ENCODE results near the gene MYOM3. TPM values are rescaled to one million over a fixed set of nuclear protein-coding genes. Genes with fewer than 3 reads are reported as not detected.
A peak's percentile ranks its signal among the peaks of the same experiment; 100 is the strongest.

Gene MYOM3
- 0.05 TPM for polyA plus RNA-seq (2013, experiment 1 of 2)
- polyA plus RNA-seq (2013, experiment 2 of 2) = 0.13 TPM

DNA sequence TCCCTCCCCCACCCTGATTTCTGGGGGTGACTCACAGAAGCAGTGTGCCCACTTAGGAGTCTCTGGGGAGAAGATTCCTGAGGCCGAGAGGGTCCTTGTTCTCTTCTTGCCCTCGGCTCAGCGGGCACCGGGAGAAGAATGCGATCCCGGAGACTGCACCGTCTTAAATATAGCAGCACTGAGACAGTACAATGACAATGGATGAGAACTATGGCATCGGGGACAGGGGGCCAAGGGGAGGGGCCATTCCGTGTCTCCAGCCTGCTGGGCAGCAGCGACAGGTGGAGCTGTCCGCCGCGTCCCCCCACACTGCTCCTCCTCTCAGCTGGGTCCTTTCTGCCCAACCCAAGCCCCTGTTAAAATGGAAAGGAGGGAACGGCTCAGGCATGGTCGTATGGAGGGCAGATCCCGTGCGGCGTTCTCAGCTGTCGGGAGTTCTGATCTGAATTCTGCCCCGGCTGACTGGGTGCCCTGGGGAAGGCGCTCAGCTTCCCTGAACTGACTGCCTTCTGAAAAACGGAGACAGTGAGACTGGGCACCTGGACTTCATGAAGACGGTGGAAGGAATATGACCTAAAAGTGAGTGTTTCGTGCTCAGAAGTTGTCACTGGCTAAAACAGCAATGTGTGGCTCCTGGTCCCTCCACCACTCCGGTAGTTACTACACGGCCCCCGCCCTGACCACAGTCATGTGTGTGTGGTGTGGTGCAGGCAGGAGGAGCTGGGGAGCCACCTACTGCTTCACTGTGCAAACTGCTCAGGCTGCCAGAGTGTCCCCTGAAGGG is at the start of gene MYOM3:
TSS of gene MYOM3 (minus strand) at position 140 of the 784 bp plus-strand sequence. CDS start 3,499 bp downstream, outside the sequence.
- no peak within 1 kb of the TSS for H3K27ac ChIP-seq (ENCODE audit: low read depth, low read length)
- 32% methylated on average over 27 of the region's 27 CpGs for WGBS
- H3K4me3 ChIP-seq (ENCODE audit: low read length) = peak within 1 kb of the TSS; percentile 18
- no peak within 1 kb of the TSS for H3K9ac ChIP-seq (ENCODE audit: low read depth, low read length)
- no peaks in the 10 kb centered on the region for H3K9me3 ChIP-seq (ENCODE audit: insufficient read depth, low read depth, low read length)
- peaks cover 10% of the 10 kb centered on the region for H3K4me1 ChIP-seq (ENCODE audit: insufficient read depth, low read length)
- no peaks in the 10 kb centered on the region for H3K36me3 ChIP-seq (ENCODE audit: insufficient read depth, low read length)
- H3K27me3 ChIP-seq (ENCODE audit: insufficient read depth, low read length) = no peaks in the 10 kb centered on the region; the same call in 1 of the 2 replicates

DNA sequence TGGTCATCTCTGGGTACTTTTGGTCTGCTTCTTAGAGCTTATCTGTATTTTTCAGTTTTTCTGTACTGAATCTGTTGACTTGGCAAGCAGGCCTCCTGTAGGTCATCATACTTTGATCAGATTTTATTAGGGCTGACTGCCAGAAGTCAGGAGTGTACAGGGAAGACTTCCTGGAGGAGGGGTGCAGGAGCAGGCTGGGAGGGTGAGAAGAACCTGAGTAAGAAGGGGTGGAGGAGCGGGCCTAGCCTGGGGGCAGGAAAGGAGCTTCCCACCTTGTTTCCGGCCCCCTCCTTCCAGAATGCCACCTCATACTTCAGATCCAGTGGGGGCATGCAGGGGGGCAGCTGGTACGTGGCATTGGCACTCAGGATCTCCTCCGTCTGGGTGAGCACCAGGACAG is 49.3 kb upstream of the MYOM3 start:
- H3K36me3 ChIP-seq (ENCODE audit: insufficient read depth, low read length) = peaks cover 22% of the 10 kb centered on the region
- H3K27me3 ChIP-seq (ENCODE audit: insufficient read depth, low read length) = no peaks in the 10 kb centered on the region
- no peaks in the 10 kb centered on the region for H3K9me3 ChIP-seq (ENCODE audit: insufficient read depth, low read depth, low read length)
- H3K9ac ChIP-seq (ENCODE audit: low read depth, low read length) = no peak overlapping the region
- no peak overlapping the region for H3K27ac ChIP-seq (ENCODE audit: low read depth, low read length)
- 95% methylated on average over 4 of the region's 4 CpGs for WGBS
- H3K4me3 ChIP-seq (ENCODE audit: low read length) = no peak overlapping the region
- no peaks in the 10 kb centered on the region for H3K4me1 ChIP-seq (ENCODE audit: insufficient read depth, low read length)

GRCh38 chr1:24159366-24159765 is 47.4 kb upstream of the MYOM3 start:
- Histone ChIP-seq H3K27me3 (ENCODE audit: insufficient read depth, low read length) (no peaks in the 10 kb centered on the region), H3K4me1 (ENCODE audit: insufficient read depth, low read length) (peaks cover under 1% of the 10 kb centered on the region), H3K36me3 (ENCODE audit: insufficient read depth, low read length) (peaks cover 18% of the 10 kb centered on the region), H3K4me3 (ENCODE audit: low read length) (no peak overlapping the region), H3K27ac (ENCODE audit: low read depth, low read length) (no peak overlapping the region), H3K9me3 (ENCODE audit: insufficient read depth, low read depth, low read length) (no peaks in the 10 kb centered on the region), H3K9ac (ENCODE audit: low read depth, low read length) (no peak overlapping the region)
- 91% methylated on average over 5 of the region's 5 CpGs for WGBS

GRCh38 chr1:24157918-24158481 is 46.1 kb upstream of the MYOM3 start:
- no peak overlapping the region for H3K9ac ChIP-seq (ENCODE audit: low read depth, low read length)
- H3K36me3 ChIP-seq (ENCODE audit: insufficient read depth, low read length) = peaks cover 18% of the 10 kb centered on the region
- no peak overlapping the region for H3K27ac ChIP-seq (ENCODE audit: low read depth, low read length)
- H3K4me3 ChIP-seq (ENCODE audit: low read length) = no peak overlapping the region
- H3K4me1 ChIP-seq (ENCODE audit: insufficient read depth, low read length) = peaks cover 6% of the 10 kb centered on the region
- no peaks in the 10 kb centered on the region for H3K9me3 ChIP-seq (ENCODE audit: insufficient read depth, low read depth, low read length)
- H3K27me3 ChIP-seq (ENCODE audit: insufficient read depth, low read length) = no peaks in the 10 kb centered on the region
- WGBS = 92% methylated on average over 6 of the region's 6 CpGs

DNA sequence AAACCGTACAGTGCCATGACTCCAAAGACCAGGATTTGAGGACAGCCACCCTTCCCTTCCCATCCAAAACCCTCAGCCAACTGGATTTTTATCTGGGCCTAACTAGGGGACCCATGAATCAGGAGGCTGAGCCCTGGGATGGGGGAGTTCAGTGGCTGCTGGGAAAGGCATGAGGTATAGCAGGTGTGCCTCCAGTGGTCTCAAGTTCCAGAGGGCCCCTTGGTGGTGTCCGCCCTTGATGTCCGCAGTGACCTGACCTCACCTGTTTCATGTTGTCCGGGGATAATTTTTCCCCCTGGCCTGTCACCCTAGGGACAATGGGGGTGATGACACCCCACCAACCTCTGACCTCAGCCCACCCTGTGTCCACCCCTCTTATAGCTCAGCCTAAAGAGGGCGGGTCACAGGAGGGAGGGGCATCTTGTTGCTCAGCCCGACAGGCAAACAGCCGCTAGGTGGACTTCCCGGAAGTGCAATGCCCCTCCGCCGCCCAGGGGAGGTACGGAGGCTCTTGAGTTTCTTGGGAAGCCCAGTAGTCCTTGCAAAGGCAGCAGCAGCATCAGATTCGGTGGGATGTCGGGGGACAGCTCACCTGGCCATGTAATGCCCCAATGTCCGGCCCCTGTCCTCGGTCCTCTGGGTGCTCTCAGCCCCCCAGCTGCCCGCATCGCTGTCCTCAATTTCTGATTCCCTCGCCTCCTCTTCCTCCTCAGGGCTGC is 44.8 kb upstream of the MYOM3 start:
- H3K36me3 ChIP-seq (ENCODE audit: insufficient read depth, low read length) = peaks cover 18% of the 10 kb centered on the region
- peaks cover 11% of the 10 kb centered on the region for H3K4me1 ChIP-seq (ENCODE audit: insufficient read depth, low read length)
- H3K9ac ChIP-seq (ENCODE audit: low read depth, low read length) = no peak overlapping the region
- no peaks in the 10 kb centered on the region for H3K9me3 ChIP-seq (ENCODE audit: insufficient read depth, low read depth, low read length)
- no peak overlapping the region for H3K27ac ChIP-seq (ENCODE audit: low read depth, low read length)
- WGBS = 95% methylated on average over 18 of the region's 18 CpGs
- no peaks in the 10 kb centered on the region for H3K27me3 ChIP-seq (ENCODE audit: insufficient read depth, low read length)
- no peak overlapping the region for H3K4me3 ChIP-seq (ENCODE audit: low read length)

DNA sequence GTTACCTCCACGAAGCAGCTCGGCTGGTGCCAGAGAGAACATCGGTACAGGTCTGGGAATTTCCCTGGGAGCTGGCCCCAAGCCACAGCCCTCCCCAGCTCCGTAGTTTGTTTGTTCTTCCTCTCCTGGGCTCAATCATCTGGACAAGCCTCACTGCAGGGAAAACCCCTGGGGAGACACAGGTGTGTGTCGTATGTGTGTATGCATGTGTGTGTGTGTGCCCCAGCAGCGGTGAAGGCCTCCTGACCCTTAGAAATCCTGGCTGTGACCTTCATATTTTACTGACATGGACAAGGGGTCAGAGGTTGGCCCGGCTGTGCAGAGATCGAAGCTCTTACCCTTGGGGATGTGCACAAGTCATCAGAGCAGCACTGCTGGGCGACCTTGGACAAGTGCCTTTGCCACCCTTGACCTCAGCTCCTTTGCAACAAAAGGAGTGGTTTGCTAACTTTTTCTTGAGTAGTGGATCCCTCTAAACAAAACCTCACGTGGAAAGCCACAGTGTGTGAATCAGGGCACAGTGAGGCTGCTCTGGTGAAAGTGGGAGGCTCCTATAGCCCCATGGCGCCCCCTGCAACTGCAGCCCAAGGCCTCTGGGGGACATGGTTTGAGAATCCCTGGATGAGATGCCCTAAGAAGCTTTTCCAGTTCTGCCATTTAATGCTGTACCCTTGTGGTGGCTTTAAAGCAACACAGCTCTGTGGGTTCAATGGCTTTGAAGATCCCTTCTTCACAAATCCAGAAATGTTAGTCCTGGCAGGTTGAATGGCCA is 43.3 kb upstream of the MYOM3 start:
- H3K27ac ChIP-seq (ENCODE audit: low read depth, low read length) = no peak overlapping the region
- H3K4me3 ChIP-seq (ENCODE audit: low read length) = no peak overlapping the region
- H3K27me3 ChIP-seq (ENCODE audit: insufficient read depth, low read length) = no peaks in the 10 kb centered on the region
- H3K4me1 ChIP-seq (ENCODE audit: insufficient read depth, low read length) = peaks cover 18% of the 10 kb centered on the region
- peaks cover 18% of the 10 kb centered on the region for H3K36me3 ChIP-seq (ENCODE audit: insufficient read depth, low read length)
- H3K9me3 ChIP-seq (ENCODE audit: insufficient read depth, low read depth, low read length) = no peaks in the 10 kb centered on the region
- H3K9ac ChIP-seq (ENCODE audit: low read depth, low read length) = no peak overlapping the region
- 86% methylated on average over 11 of the region's 11 CpGs for WGBS

- H3K9ac ChIP-seq (ENCODE audit: low read depth, low read length) = no peak overlapping the region
- H3K4me3 ChIP-seq (ENCODE audit: low read length) = no peak overlapping the region
- peaks cover 18% of the 10 kb centered on the region for H3K4me1 ChIP-seq (ENCODE audit: insufficient read depth, low read length)
- no peak overlapping the region for H3K27ac ChIP-seq (ENCODE audit: low read depth, low read length)
- no peaks in the 10 kb centered on the region for H3K9me3 ChIP-seq (ENCODE audit: insufficient read depth, low read depth, low read length)
- H3K27me3 ChIP-seq (ENCODE audit: insufficient read depth, low read length) = no peaks in the 10 kb centered on the region
- WGBS = 72% methylated on average over 7 of the region's 8 CpGs
- H3K36me3 ChIP-seq (ENCODE audit: insufficient read depth, low read length) = peaks cover 18% of the 10 kb centered on the region
Observed at GRCh38 chr1:24154215-24154614, 42.3 kb upstream of the MYOM3 start.

DNA sequence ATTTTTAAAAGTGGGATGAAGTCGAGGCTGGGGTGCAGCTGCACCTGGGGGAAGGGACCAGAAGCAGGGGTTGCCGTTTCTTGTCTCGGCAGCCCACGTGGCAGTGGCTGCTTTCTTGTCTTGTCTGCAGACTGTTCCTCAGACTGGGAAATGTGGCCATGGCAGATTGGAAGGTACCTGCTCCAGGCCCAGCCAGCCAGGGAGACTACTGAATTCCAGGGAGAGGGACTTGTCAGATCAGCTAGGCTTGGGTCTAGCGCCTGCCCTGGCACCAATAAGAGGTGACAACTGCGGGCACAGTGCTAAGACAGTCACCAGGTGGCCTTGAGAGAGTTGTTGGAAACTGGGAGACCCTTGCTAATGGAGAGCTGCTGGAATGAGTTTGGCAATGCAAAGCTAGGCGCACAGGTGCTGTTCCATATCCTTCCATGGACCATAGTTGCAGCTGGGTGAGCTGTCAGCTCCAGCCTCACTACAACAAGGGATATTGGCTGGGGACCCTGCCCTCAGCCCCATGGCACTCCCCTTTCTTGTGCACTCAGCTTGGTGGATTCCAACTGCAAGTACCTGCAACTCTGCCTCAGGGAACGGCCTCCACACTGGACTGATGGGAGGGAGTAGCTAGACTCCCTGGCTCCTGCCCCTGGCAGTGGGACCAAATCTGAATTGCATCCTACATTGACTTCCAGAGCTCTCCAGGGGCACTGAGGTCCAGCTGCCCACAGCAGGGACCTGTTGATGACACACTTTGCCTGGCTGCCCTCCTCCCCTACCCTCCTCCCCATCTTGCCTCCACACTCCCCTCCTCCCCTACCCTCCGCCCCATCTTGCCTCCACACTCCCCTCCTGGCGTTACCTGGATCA is 40.9 kb upstream of the MYOM3 start:
- H3K9ac ChIP-seq (ENCODE audit: low read depth, low read length) = no peak overlapping the region
- peaks cover 15% of the 10 kb centered on the region for H3K36me3 ChIP-seq (ENCODE audit: insufficient read depth, low read length)
- no peak overlapping the region for H3K4me3 ChIP-seq (ENCODE audit: low read length)
- H3K27me3 ChIP-seq (ENCODE audit: insufficient read depth, low read length) = no peaks in the 10 kb centered on the region
- H3K9me3 ChIP-seq (ENCODE audit: insufficient read depth, low read depth, low read length) = no peaks in the 10 kb centered on the region
- WGBS = 90% methylated on average over 10 of the region's 10 CpGs
- H3K27ac ChIP-seq (ENCODE audit: low read depth, low read length) = peak overlapping the region; percentile 27; the same call in 1 of the 2 replicates
- H3K4me1 ChIP-seq (ENCODE audit: insufficient read depth, low read length) = peaks cover 18% of the 10 kb centered on the region

DNA sequence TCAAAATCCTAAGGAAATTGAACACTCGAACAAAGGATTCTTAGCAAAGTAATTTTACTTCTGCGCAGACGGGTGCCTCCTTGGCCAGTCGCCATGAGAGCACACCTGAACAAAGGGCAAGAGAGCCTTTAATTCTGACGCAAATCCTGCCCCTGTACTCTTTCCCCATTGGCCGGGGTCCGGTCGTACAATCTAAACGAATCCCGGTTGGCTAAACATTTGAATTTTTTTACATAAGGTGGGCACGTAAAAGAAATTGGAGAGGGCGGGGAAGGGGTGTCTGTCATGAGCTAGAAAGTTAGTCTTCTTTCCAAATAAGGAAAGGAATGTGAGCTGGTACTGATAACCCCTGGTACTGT is 39.2 kb upstream of the MYOM3 start:
- Histone ChIP-seq H3K9ac (ENCODE audit: low read depth, low read length) (peak overlapping the region; percentile 94), H3K9me3 (ENCODE audit: insufficient read depth, low read depth, low read length) (no peaks in the 10 kb centered on the region), H3K27me3 (ENCODE audit: insufficient read depth, low read length) (no peaks in the 10 kb centered on the region), H3K4me1 (ENCODE audit: insufficient read depth, low read length) (peaks cover 18% of the 10 kb centered on the region), H3K36me3 (ENCODE audit: insufficient read depth, low read length) (0 out of 2 replicates have a peak, but pooled peaks cover 5% of the 10 kb centered on the region), H3K4me3 (ENCODE audit: low read length) (peak overlapping the region; percentile 52), H3K27ac (ENCODE audit: low read depth, low read length) (peak overlapping the region; percentile 98)
- WGBS = 5% methylated on average over 12 of the region's 12 CpGs

All from HUES64 (cell line).